Thoracic aorta (tissue), 2 donors: ENCODE results near the gene IRF2BP2. TPM values are rescaled to one million over a fixed set of nuclear protein-coding genes. Genes with fewer than 3 reads are reported as not detected.
"Not testable (repeated sequence)": the region's sequence is repeated elsewhere in the genome, so short reads cannot be mapped to it uniquely, and the experiment has no call there.

Source experiments
- ATAC-seq: fragments of 150-250 bp; one replicate; pipeline ENCODE4 v1.8.0; 2017; ENCODE audit warnings: low read depth; ENCODE audit not compliant: insufficient number of reproducible peaks, low FRiP score
- DNase-seq: peaks from one replicate; pipeline ENCODE4 v3.0.0-alpha.2; 2020; ENCODE audit warnings: low spot score
- H3K27ac ChIP-seq, 2 donors: fragments of 200-600 bp; sonication (generic); 1 replicate in 1 of 2; 2 replicates in 1 of 2; pipeline ENCODE4 v1.5.1; 2016; ENCODE audit warnings: mild to moderate bottlenecking in 2 of 2, moderate library complexity in 2 of 2
- H3K27me3 ChIP-seq: fragments of 200-600 bp; sonication (generic); replicated peaks from 2 replicates; pipeline ENCODE4 v1.6.0; 2016; ENCODE audit warnings: mild to moderate bottlenecking; ENCODE audit not compliant: insufficient read depth
- H3K36me3 ChIP-seq: fragments of 200-600 bp; sonication (generic); one replicate; pipeline ENCODE4 v1.5.1; 2016
- H3K4me1 ChIP-seq, 2 donors: fragments of 200-600 bp; sonication (generic); 1 replicate in 1 of 2; 2 replicates in 1 of 2; pipeline versions ENCODE4 v1.5.1 to v1.6.0; 2016; ENCODE audit warnings: low read depth in 2 of 2, mild to moderate bottlenecking in 1 of 2; ENCODE audit not compliant: control insufficient read depth in 1 of 2
- H3K4me3 ChIP-seq: fragments of 200-600 bp; sonication (generic); 2 replicates; pipeline ENCODE4 v1.5.1; 2016; ENCODE audit warnings: mild to moderate bottlenecking
- H3K9me3 ChIP-seq: fragments of 200-600 bp; sonication (generic); 2 replicates; pipeline ENCODE4 v1.5.1; 2016
- total RNA-seq, 2 donors: library from RNA; depleted of rRNA; stranded (reverse); fragments of >200 nt; gene quantifications; one replicate each; pipeline versions ENCODE4 v1.1.0 to v1.2.3, GENCODE V29; 2016
- TF ChIP-seq, protein P1 (sequence below): fragments of 200-600 bp; sonication (generic); IDR thresholded peaks from one replicate; pipeline ENCODE4 v1.5.1; 2019; ENCODE audit warnings: antibody characterized with exemption

IRF2BP2 gene
- total RNA-seq, 2 donors from 2014 or later, result 114 to 175 TPM

DNA sequence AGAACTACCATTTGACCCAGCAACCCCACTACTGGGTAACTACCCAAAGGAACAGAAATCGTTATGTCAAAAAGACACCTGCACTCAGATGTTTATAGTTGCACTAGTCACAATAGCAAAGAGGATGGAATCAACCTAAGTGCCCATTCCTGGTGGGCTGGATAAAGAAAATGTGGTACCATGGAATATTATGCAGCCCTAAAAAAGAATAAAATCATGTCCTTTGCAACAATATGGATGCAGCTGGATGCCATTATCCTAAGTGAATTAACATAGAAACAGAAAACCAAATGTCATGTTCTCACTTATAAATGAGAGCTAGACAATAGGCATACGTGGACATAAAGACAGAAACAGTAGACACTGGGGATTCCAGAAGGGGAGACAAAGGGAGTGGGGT lies 32.5 kb upstream of the IRF2BP2 start:
- Histone ChIP-seq H3K27me3 (no peaks in the 10 kb centered on the region), H3K4me3 (no peak overlapping the region), H3K9me3 (no peaks in the 10 kb centered on the region), H3K36me3 (no peaks in the 10 kb centered on the region), H3K27ac (no peak overlapping the region), H3K4me1 (no peaks in the 10 kb centered on the region)
- DNase-seq (no peak), ATAC-seq (no peak)
- TF ChIP-seq, protein P1, sequence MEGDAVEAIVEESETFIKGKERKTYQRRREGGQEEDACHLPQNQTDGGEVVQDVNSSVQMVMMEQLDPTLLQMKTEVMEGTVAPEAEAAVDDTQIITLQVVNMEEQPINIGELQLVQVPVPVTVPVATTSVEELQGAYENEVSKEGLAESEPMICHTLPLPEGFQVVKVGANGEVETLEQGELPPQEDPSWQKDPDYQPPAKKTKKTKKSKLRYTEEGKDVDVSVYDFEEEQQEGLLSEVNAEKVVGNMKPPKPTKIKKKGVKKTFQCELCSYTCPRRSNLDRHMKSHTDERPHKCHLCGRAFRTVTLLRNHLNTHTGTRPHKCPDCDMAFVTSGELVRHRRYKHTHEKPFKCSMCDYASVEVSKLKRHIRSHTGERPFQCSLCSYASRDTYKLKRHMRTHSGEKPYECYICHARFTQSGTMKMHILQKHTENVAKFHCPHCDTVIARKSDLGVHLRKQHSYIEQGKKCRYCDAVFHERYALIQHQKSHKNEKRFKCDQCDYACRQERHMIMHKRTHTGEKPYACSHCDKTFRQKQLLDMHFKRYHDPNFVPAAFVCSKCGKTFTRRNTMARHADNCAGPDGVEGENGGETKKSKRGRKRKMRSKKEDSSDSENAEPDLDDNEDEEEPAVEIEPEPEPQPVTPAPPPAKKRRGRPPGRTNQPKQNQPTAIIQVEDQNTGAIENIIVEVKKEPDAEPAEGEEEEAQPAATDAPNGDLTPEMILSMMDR, result no peak

DNA sequence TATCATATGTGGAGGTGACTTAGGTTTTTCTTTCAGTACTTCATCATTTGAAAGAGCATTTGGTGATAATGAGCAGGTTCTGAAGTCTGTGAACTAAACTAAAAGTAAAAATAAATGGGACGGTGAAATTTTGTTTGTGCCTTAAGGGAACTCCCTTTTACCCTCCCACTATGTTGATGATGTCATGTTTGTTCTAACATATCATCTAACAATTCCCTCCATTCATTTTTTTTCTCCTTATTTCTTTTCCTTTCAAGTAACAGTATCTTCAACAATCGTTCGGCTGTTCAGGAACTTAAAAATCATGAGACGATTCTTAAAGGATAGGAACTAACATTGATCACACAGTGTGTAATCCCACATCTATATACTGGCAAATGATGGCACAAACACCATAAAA lies 30.0 kb upstream of the IRF2BP2 start:
- H3K27me3 ChIP-seq, result no peaks in the 10 kb centered on the region
- H3K36me3 ChIP-seq, result no peaks in the 10 kb centered on the region
- no peak for ATAC-seq
- TF ChIP-seq, protein P1, result no peak
- H3K27ac ChIP-seq, result no peak overlapping the region
- no peak for DNase-seq
- H3K9me3 ChIP-seq, result no peaks in the 10 kb centered on the region
- no peaks in the 10 kb centered on the region for H3K4me1 ChIP-seq
- H3K4me3 ChIP-seq, result no peak overlapping the region

DNA sequence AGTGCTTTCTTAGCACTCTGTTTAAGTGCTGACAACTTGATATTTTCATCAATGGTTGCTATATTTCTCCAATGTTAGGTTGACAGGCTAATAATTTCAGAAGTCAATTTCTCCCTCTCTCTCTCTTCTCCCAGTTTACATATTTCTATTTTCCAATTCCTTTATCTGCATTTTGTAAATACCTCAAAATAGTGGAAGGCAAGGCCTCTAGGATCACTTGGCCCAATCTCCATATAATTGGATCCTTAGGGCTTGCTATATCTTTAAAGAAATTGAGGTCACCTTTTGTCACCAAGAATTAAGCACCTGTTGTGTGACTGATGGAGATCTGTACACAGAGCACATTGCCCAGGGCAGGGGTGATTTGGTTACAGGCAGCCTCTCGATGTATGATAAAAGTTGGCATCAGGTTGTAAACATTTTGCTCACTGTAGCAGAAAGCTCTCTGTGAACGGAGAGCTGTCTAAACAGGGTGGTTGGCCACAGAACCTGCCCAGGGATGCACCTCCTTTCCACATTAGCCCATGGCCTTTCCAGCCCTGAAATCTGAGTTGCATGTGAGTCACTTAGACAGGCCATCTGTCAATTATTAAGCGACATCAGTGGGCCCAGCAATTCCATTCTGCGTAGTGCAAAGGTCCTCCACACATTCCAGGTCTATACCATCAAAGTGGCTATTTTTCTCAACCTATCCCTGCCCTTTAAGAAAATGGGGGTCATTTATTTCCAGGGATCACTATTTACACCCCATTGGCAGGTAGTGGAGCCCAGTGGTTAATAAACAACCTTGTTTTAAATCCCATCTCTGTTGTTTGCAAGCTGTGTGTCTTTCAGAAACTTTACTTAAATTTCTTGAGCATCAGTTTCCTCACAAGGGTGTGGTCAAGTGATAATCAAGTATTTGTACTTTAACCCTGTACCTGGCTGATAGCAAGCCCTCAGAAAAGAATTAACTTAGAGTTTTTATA lies 29.1 kb upstream of the IRF2BP2 start:
- TF ChIP-seq, protein P1, result no peak

DNA sequence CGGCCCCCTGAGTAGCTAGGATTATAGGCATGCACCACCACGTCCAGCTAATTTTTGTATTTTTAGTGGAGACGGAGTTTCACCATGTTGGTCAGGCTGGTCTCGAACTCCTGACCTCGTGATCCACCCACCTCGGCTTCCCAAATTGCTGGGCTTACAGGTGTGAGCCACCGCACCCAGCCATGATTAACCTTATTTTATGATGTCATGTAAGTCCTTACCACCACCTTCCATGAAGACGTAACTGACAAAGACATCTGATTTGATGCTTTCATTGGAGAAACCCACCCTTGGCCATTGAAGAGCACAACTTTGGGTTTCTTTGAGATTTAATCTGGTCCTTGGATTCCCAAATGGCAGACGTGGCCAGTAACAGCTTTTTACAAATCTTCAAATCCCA lies 24.9 kb upstream of the IRF2BP2 start:
- H3K27me3 ChIP-seq, ATAC-seq, H3K4me3 ChIP-seq, DNase-seq, H3K4me1 ChIP-seq, H3K36me3 ChIP-seq, H3K9me3 ChIP-seq, H3K27ac ChIP-seq: not testable (repeated sequence)

More for the DNA sequence above, 29.1 kb upstream of the IRF2BP2 start:
- H3K27ac ChIP-seq, result no peak overlapping the region
- no peak overlapping the region for H3K4me3 ChIP-seq
- no peaks in the 10 kb centered on the region for H3K36me3 ChIP-seq
- no peaks in the 10 kb centered on the region for H3K9me3 ChIP-seq
- no peak for ATAC-seq
- H3K4me1 ChIP-seq, result no peaks in the 10 kb centered on the region
- no peaks in the 10 kb centered on the region for H3K27me3 ChIP-seq
- DNase-seq, result no peak

DNA sequence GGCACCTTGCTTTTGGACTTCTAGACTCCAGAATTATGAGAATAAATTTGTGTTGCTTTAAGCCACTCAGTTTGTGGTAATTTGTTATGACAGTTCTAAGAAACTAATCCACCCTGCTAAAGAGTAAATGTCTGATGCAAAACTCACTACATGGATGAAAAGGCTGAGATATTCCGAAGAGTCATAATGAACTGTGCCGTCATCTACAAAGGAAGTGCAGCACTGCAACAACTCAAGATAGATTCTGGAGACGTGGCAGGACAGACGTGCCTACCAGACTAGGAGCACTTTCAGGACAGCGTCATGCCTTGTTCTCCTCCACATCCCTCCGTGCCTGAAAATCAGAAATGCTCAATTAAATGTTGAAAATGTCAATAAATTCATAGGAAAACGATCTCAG lies 24.4 kb upstream of the IRF2BP2 start:
- Histone ChIP-seq H3K4me1 (peaks cover 3 to 9% of the 10 kb centered on the region in 2 donors), H3K9me3 (no peaks in the 10 kb centered on the region), H3K27ac (no peak overlapping the region), H3K36me3 (no peaks in the 10 kb centered on the region), H3K27me3 (no peaks in the 10 kb centered on the region), H3K4me3 (no peak overlapping the region)
- TF ChIP-seq, protein P1, result no peak
- DNase-seq, result no peak
- ATAC-seq, result no peak
